A673 (cell line): ENCODE results near the gene TMPRSS6. TPM values are rescaled to one million over a fixed set of nuclear protein-coding genes. Genes with fewer than 3 reads are reported as not detected.

Source experiments
- BruUV-seq: library from RNA; stranded (reverse); fragments of 400-500 nt; replicated peaks from 2 replicates; lab custom pipeline; 2021; lab: Mats Ljungman, UMichigan
- CTCF ChIA-PET: fragments of 300-600 bp; sonication (Branson Sonifier 250); formaldehyde crosslinking; loops from one replicate; lab custom pipeline; 2022; ENCODE audit warnings: antibody characterized with exemption; lab: Charles Lee
- POLR2A ChIA-PET: fragments of 300-600 bp; sonication (Branson Sonifier 250); formaldehyde crosslinking; loops from one replicate; lab custom pipeline; 2022; ENCODE audit warnings: antibody characterized with exemption; ENCODE audit not compliant: low non-redundant PET; lab: Charles Lee
- DNase-seq: peaks from one replicate; pipeline ENCODE4 v3.0.0-alpha.2; 2015; ENCODE audit warnings: low spot score
- H3K27ac ChIP-seq: fragments of 200-600 bp; sonication (generic); 2 replicates; pipeline ENCODE4 v1.5.1; 2016; ENCODE audit warnings: mixed run types, low read depth, mild to moderate bottlenecking, mixed read lengths, antibody characterized with exemption, low read length; ENCODE audit not compliant: poor library complexity, severe bottlenecking
- H3K27me3 ChIP-seq: fragments of 200-600 bp; sonication (generic); replicated peaks from 2 replicates; pipeline ENCODE4 v1.6.1; 2017; ENCODE audit warnings: mixed run types, low read depth, mild to moderate bottlenecking, mixed read lengths, antibody characterized with exemption, low read length; ENCODE audit not compliant: insufficient read depth, poor library complexity
- H3K36me3 ChIP-seq: fragments of 200-600 bp; sonication (generic); 2 replicates; pipeline ENCODE4 v1.6.1; 2016; ENCODE audit warnings: mixed run types, mild to moderate bottlenecking, mixed read lengths, antibody characterized with exemption, low read length; ENCODE audit not compliant: insufficient read depth, poor library complexity, severe bottlenecking
- H3K4me1 ChIP-seq: fragments of 200-600 bp; sonication (generic); 2 replicates; pipeline ENCODE4 v1.6.1; 2017; ENCODE audit warnings: mixed run types, mild to moderate bottlenecking, mixed read lengths, antibody characterized with exemption, low read length; ENCODE audit not compliant: insufficient read depth, poor library complexity, severe bottlenecking
- H3K4me3 ChIP-seq: fragments of 200-600 bp; sonication (generic); 2 replicates; pipeline ENCODE4 v1.5.1; 2016; ENCODE audit warnings: low read depth, mixed run types, mild to moderate bottlenecking, mixed read lengths, low read length; ENCODE audit not compliant: poor library complexity, severe bottlenecking
- H3K9me3 ChIP-seq: fragments of 200-600 bp; sonication (generic); 2 replicates; pipeline ENCODE4 v1.6.1; 2016; ENCODE audit warnings: mixed run types, low read depth, mild to moderate bottlenecking, mixed read lengths, antibody characterized with exemption, low read length; ENCODE audit not compliant: poor library complexity, severe bottlenecking
- EZH2 ChIP-seq: fragments of 200-600 bp; sonication (generic); IDR thresholded peaks from 2 replicates; pipeline ENCODE4 v1.6.1; 2017; ENCODE audit warnings: borderline replicate concordance, low read depth, mild to moderate bottlenecking, mixed read lengths, antibody characterized with exemption, low read length; ENCODE audit not compliant: poor library complexity, severe bottlenecking
- intact Hi-C: fragments of 100-400 bp; cut with micrococcal nuclease; formaldehyde crosslinking; loops from one replicate; pipeline ENCODE4 v1.10.0; 2022; ENCODE audit not compliant: unreplicated experiment
- total RNA-seq: library from RNA; stranded (reverse); gene quantifications from 2 replicates; pipeline ENCODE4 v1.2.3, GENCODE V29; 2021
- TF ChIP-seq, protein P1 (sequence below): fragments of 300-800, 200-600 bp; sonication (generic); conservative IDR thresholded peaks from 2 replicates; pipeline ENCODE4 v1.5.1; 2017; ENCODE audit warnings: low read depth, mild to moderate bottlenecking, antibody characterized with exemption, low read length, moderate library complexity, mixed read lengths

Gene TMPRSS6
- total RNA-seq, 1 experiment from 2014 or later: not detected

DNA sequence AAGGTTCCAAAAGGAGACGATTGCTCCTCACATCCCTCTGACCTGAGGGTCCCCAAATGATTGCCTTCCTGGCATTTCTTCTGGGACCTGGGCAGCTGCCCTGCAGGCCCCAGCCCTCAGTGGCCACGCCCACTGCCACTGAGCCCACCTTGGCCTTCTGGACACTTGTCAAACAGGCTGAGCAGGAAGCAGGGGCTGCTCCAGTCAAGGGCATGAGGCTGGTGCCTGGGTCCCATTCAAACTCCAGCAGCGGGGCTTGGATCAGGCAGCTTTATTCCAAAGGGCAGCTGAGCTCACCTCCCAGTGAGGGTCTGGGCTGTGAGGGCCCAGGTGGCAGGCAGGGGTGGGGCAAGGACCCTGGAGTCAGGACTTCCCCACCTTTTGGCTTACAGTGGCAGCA lies 44.3 kb downstream of the TMPRSS6 start:
- intact Hi-C loops: no loop called here
- H3K36me3 ChIP-seq: no peaks in the 10 kb centered on the region
- TF ChIP-seq EZH2: no peak
- TF ChIP-seq, protein P1, sequence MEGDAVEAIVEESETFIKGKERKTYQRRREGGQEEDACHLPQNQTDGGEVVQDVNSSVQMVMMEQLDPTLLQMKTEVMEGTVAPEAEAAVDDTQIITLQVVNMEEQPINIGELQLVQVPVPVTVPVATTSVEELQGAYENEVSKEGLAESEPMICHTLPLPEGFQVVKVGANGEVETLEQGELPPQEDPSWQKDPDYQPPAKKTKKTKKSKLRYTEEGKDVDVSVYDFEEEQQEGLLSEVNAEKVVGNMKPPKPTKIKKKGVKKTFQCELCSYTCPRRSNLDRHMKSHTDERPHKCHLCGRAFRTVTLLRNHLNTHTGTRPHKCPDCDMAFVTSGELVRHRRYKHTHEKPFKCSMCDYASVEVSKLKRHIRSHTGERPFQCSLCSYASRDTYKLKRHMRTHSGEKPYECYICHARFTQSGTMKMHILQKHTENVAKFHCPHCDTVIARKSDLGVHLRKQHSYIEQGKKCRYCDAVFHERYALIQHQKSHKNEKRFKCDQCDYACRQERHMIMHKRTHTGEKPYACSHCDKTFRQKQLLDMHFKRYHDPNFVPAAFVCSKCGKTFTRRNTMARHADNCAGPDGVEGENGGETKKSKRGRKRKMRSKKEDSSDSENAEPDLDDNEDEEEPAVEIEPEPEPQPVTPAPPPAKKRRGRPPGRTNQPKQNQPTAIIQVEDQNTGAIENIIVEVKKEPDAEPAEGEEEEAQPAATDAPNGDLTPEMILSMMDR: no peak
- H3K4me1 ChIP-seq: no peaks in the 10 kb centered on the region
- H3K9me3 ChIP-seq: no peaks in the 10 kb centered on the region
- H3K4me3 ChIP-seq: no peak overlapping the region
- no TSS peak for BruUV-seq
- CTCF ChIA-PET: no interaction called here
- no peak overlapping the region for H3K27ac ChIP-seq
- POLR2A ChIA-PET: no interaction called here
- DNase-seq: no peak
- H3K27me3 ChIP-seq: peaks cover 19% of the 10 kb centered on the region

DNA sequence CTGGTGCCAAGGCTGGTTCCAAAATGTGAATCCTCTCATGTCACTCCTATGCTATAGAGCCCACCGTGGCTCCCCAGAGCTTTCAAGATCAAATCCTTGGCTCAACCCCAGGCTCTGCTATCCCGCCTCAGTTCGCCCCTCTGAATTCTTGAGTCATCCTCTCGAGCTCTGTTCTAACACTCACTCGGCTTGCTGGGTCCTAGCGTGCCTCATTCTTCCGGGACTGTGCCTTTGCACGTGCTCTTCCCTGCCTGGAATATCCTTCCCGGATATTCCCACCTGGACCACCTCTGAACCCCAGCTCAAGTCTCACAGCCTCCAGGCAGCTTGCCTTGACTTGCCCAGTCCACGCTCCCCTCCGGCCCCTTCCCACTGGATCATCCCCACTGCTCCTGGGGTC lies 45.0 kb downstream of the TMPRSS6 start:
- H3K27ac ChIP-seq: no peak overlapping the region
- TF ChIP-seq EZH2: no peak
- TF ChIP-seq, protein P1: no peak
- DNase-seq: no peak
- ChIA-PET CTCF (no interaction called here), POLR2A (no interaction called here)
- H3K36me3 ChIP-seq: no peaks in the 10 kb centered on the region
- H3K4me1 ChIP-seq: no peaks in the 10 kb centered on the region
- peaks cover 13% of the 10 kb centered on the region for H3K27me3 ChIP-seq
- intact Hi-C loops: no loop called here
- H3K4me3 ChIP-seq: no peak overlapping the region
- no peaks in the 10 kb centered on the region for H3K9me3 ChIP-seq
- no TSS peak for BruUV-seq

DNA sequence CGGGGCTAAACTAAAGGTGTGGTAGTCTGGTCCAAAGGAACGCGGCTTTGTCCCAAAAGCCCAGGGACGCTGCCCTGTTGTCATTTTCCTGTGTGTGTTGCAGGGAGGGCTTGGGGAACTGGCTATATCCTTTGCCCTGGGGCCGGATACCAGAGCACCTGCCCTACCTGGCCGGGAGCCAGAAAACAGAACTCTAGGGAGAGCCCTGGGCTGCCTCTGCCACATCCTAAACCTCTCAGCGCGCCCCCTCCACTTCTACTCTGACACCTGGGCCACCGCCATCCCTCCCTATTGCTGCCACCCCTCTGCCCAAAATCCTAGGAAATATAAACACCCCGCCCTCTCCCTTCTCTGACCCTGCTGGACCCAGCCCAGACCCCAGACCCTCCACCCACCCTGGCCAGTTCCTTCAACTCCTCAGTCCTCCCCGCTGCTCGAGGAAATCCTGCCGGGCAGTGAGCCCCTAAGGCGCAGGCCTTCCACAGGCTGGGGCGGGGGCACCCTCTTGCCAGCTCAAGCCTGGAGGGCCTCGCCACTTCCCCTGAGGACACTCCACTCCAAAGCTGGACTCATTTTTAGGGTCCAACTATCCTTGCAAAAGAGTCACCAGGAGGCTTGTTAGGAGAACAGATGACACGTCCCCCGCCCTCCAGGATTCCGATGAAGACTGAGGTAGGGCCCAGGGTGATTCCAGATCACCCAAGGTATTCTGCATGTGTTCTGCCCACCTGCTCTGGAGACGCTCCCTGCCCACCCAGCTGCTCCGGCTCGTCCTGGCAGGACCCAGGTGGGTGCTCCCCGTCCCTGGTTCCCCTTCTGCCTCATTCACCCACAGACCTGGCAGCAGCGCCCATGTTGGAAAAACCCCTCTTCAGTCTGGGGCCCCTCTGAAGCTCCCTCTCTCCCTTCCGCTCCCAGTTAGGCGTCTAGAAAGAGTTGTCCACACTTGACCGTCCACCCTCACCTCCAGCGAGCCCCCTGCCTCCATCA lies 45.8 kb downstream of the TMPRSS6 start:
- ChIA-PET CTCF (no interaction called here), POLR2A (no interaction called here)
- no TSS peak for BruUV-seq
- intact Hi-C loops: no loop called here
- H3K4me3 ChIP-seq: no peak overlapping the region
- H3K27ac ChIP-seq: no peak overlapping the region
- no peak for DNase-seq
- peaks cover 5% of the 10 kb centered on the region for H3K27me3 ChIP-seq
- TF ChIP-seq, protein P1: no peak
- no peak for TF ChIP-seq EZH2
- H3K4me1 ChIP-seq: no peaks in the 10 kb centered on the region
- H3K36me3 ChIP-seq: no peaks in the 10 kb centered on the region
- H3K9me3 ChIP-seq: no peaks in the 10 kb centered on the region
